Suprapubic skin (tissue), 3 donors: ENCODE results near the gene DSTN.

Experiments
- CTCF ChIP-seq, 2 donors: fragments of 200-600 bp in 1 of 2; fragments of 450-650 bp in 1 of 2; sonication (generic) in 1 of 2; IDR thresholded peaks; one replicate each; pipeline ENCODE4 v1.5.1; 2016 to 2019; ENCODE audit warnings: antibody characterized with exemption in 2 of 2, mild to moderate bottlenecking in 1 of 2, moderate library complexity in 1 of 2
- POLR2A ChIP-seq, 2 donors: fragments of 450-650 bp; IDR thresholded peaks; one replicate each; pipeline ENCODE4 v1.6.1; 2017; ENCODE audit warnings: antibody characterized with exemption in 2 of 2, mild to moderate bottlenecking in 2 of 2, moderate library complexity in 2 of 2

GRCh38 chr20:17650301-17651128, 80.6 kb downstream of the DSTN start:
- TF ChIP-seq CTCF (IDR thresholded peaks at IDR 0.05) (no peak), POLR2A (IDR thresholded peaks at IDR 0.05) (no peak)
